GM19025 (cell line): ENCODE measurements around the gene CA6.
"Not testable (repeated sequence)": the region's sequence is repeated elsewhere in the genome, so short reads cannot be mapped to it uniquely, and the experiment has no call there.

Source experiments
- ATAC-seq: cut with Tn5 transposase; IDR thresholded peaks from one replicate; pipeline ENCODE4 v1.9.1; 2021; ENCODE audit warnings: mild to moderate bottlenecking, low read depth, moderate library complexity; ENCODE audit not compliant: unreplicated experiment

CA6 gene

GRCh38 chr1:8968902-8969301 is 23.2 kb downstream of the CA6 start:
- not testable (repeated sequence) for ATAC-seq

- ATAC-seq = no peak
Observed at GRCh38 chr1:8969937-8970336, 24.3 kb downstream of the CA6 start.

- ATAC-seq = no peak
Observed at GRCh38 chr1:8970870-8971337, 25.2 kb downstream of the CA6 start.

- no peak for ATAC-seq
Observed at GRCh38 chr1:8974551-8974950, 28.9 kb downstream of the CA6 start.

GRCh38 chr1:8976338-8976737 is 30.7 kb downstream of the CA6 start:
- no peak for ATAC-seq

- ATAC-seq = no peak
Observed at GRCh38 chr1:8976896-8977450, 31.3 kb downstream of the CA6 start.

- no peak for ATAC-seq
Observed at GRCh38 chr1:8980656-8981055, 35.0 kb downstream of the CA6 start.

- no peak for ATAC-seq
Observed at GRCh38 chr1:8981169-8981568, 35.5 kb downstream of the CA6 start.

GRCh38 chr1:8984203-8984602 is 38.5 kb downstream of the CA6 start:
- ATAC-seq = no peak

GRCh38 chr1:8984990-8985389 is 39.3 kb downstream of the CA6 start:
- ATAC-seq = no peak

GRCh38 chr1:8985915-8986813 is 40.5 kb downstream of the CA6 start:
- ATAC-seq = no peak

GRCh38 chr1:8986814-8987190 is 41.1 kb downstream of the CA6 start:
- no peak for ATAC-seq

GRCh38 chr1:8987881-8988617 is 42.4 kb downstream of the CA6 start:
- no peak for ATAC-seq

GRCh38 chr1:8988618-8988967 is 42.9 kb downstream of the CA6 start:
- no peak for ATAC-seq

- no peak for ATAC-seq
Observed at GRCh38 chr1:8989061-8989460, 43.4 kb downstream of the CA6 start.

GRCh38 chr1:8989821-8990220 is 44.2 kb downstream of the CA6 start:
- no peak for ATAC-seq

- ATAC-seq = no peak
Observed at GRCh38 chr1:8992936-8993687, 47.4 kb downstream of the CA6 start.

GRCh38 chr1:8993962-8994675 is 48.5 kb downstream of the CA6 start:
- ATAC-seq = not testable (repeated sequence)

GRCh38 chr1:9001534-9002214 is 56.0 kb downstream of the CA6 start:
- not testable (repeated sequence) for ATAC-seq

GRCh38 chr1:9002215-9002560 is 56.5 kb downstream of the CA6 start:
- ATAC-seq = not testable (repeated sequence)
